GM21737 (cell line): ENCODE measurements around the gene MSH3.
A peak's percentile ranks its signal among the peaks of the same experiment; 100 is the strongest.
"Not testable (repeated sequence)": the region's sequence is repeated elsewhere in the genome, so short reads cannot be mapped to it uniquely, and the experiment has no call there.

Source experiments
- ATAC-seq: cut with Tn5 transposase; IDR thresholded peaks from one replicate; pipeline ENCODE4 v1.9.1; 2021; ENCODE audit warnings: mild to moderate bottlenecking, moderate library complexity; ENCODE audit not compliant: unreplicated experiment

Gene MSH3

DNA sequence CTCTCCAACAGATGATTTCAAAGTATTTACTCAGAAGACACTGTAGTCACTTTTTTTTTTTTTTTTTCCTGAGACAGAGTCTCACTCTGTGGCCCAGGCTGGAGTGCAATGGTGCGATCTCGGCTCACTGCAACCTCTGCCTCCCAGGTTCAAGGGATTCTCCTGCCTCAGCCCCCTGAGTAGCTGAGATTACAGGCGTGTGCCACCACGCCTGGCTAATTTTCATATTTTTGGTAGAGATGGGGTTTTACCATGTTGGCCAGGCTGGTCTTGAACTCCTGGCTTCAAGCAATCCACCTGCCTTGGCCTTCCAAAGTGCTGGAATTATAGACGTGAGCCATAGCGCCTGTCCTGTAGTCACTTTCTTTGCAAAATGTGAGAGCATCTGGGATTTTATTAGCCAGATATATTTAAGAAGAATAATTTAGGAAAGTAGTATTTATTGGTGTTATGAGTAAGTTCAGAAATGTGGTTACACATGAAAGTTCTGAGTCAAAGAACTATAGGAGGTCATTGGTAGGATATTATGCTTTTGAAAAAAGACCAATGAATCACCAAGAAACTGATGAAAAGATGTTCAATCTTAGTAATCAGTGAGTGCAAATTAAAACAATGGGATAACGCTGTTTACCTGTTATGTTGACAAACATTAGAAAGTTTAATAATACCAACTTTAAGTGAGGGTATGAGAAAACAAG is 135.0 kb downstream of the MSH3 start:
- not testable (repeated sequence) for ATAC-seq

GRCh38 chr5:80790698-80791097 is 136.2 kb downstream of the MSH3 start:
- ATAC-seq = no peak

DNA sequence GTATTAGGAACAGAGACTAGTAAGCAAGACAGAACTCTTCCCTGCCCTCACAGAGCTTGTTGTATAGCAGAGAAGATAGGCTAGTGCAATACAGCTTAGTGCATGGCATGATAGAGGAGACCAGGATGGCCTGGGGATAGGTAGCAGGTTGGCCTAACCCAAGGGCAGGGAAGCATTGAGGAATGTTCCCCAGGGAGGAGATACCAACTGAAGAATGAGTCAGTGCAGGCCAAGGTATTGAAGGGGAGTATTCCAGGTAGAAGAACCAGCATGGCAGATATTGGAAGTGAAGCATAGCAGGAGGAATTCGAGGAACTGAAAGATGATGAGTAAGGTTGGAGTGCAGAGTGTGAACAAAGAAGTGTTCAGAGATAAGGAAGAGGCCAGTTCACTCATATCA is 138.9 kb downstream of the MSH3 start:
- ATAC-seq = no peak

DNA sequence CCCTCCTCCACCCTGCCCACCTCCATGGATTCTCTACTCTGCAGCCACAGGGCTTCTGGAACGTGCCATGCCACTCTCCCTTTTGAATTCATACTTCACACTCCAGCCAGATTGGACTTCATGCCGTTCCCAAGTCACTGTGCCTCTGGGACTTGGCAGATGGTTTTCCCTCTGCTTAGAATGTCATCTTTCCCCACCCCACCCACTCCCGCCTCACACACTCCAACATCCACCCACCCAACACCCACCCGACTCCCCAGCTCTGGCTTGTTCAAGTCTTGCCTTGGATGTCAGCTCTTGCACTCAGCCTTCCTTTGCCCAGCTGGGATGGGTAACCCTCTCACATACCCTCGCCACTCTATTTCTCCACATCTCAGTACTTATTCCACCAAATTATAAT is 142.4 kb downstream of the MSH3 start:
- no peak for ATAC-seq

GRCh38 chr5:80797428-80798024 is 143.1 kb downstream of the MSH3 start:
- ATAC-seq = no peak

- no peak for ATAC-seq
Measured at GRCh38 chr5:80798166-80798565, 143.7 kb downstream of the MSH3 start.

DNA sequence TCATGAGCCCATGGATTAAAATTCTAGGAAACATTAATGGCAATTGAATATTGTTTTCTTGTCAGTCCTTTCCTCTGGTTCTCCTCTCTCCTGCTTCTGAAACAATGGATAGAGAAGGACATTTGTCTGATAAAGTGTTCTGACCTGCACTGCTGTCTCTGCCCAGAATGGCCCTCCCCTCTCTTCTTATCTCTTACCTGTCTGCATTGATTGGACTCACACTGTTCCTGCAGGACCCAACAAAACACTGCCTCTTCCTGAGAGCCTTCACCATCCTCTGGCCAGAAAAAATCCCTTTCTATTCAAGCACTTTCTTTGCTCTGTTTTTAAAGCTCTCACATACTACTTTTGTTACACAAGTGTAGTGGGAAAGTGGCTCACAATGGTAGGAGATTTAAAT is 144.2 kb downstream of the MSH3 start:
- no peak for ATAC-seq

GRCh38 chr5:80799041-80799440 is 144.6 kb downstream of the MSH3 start:
- ATAC-seq = no peak

- no peak for ATAC-seq
Measured at GRCh38 chr5:80799573-80799972, 145.1 kb downstream of the MSH3 start.

- ATAC-seq = no peak
Measured at GRCh38 chr5:80804332-80804731, 149.9 kb downstream of the MSH3 start.

DNA sequence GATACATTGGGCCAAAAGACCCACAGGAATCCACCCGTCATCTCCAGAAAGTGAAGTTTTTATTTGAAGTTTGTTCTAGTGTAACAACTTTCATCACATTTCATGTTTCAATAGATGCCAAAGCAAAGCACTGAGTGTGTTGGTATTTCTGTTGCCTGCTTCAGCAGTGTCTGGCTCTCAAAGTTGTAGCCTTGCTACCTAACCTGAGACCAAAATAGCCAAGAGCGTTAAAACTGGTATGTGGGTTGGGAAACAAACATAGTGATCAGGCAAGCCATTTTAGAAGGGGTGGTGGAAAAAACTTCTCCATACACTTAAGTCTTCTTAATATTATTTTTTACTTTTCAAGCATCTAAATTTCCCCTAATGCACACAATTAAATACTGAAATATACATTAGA is 150.6 kb downstream of the MSH3 start:
- ATAC-seq = no peak

GRCh38 chr5:80806929-80807328 is 152.5 kb downstream of the MSH3 start:
- no peak for ATAC-seq

DNA sequence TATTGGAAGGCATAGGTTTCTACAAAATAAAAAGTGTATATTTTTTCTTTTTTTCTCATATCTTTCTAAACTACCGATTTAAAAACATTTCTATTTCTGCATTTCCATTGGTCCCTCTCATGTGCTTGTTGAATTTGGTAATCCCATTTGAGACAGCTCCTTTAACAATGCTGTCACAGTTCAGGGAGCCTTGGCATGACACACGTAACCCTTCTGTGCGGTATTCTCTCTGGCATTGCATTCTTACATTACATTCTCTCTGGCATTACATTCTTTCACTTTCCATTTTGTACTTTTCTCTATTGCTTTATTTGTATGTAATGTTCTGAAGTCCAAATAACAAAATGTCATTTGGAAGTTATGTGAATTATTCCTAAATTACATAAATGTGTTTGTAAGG is 155.0 kb downstream of the MSH3 start:
- ATAC-seq = no peak

- ATAC-seq = no peak
Measured at GRCh38 chr5:80810425-80810824, 156.0 kb downstream of the MSH3 start.

GRCh38 chr5:80816590-80816989 is 162.1 kb downstream of the MSH3 start:
- ATAC-seq = no peak

DNA sequence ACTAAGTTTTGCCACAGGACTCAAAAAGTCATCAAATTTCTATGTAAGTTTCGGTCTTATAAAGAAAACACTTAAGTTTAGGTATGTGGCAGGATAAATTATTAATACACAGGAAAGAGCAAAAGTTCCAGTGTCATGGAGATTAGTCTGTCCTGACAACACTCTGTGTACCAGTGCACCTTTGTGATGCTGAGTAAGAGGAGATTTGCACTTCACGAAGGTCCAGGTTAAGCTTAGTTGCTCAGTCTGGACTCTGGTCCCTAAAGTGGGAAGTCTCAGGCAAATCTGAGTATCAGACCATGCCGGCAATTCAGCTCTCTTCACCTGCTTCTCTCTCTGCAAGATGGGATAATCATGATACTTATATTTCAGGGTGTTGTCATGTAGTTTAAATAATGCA is 166.2 kb downstream of the MSH3 start:
- ATAC-seq = no peak

DNA sequence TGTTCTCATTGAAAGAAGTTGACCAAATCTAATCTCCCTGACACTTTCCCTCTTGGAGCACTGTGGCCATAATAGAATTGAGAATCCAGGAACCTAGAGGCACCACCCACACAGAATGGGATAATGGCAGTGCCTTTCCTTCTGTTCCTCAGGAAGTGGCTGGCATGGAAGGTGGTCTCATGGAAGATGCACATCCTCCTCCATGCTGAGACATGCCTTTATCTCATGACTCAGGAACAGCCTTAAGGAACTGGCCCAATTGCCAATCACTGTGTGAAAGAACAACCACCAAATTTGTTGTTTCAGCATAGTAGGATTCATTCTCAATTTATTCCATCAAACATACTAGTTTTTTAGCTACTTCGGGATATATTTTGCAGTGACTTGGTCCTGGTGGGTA is 168.2 kb downstream of the MSH3 start:
- ATAC-seq = no peak

GRCh38 chr5:80824159-80824558 is 169.7 kb downstream of the MSH3 start:
- ATAC-seq = not testable (repeated sequence)

DNA sequence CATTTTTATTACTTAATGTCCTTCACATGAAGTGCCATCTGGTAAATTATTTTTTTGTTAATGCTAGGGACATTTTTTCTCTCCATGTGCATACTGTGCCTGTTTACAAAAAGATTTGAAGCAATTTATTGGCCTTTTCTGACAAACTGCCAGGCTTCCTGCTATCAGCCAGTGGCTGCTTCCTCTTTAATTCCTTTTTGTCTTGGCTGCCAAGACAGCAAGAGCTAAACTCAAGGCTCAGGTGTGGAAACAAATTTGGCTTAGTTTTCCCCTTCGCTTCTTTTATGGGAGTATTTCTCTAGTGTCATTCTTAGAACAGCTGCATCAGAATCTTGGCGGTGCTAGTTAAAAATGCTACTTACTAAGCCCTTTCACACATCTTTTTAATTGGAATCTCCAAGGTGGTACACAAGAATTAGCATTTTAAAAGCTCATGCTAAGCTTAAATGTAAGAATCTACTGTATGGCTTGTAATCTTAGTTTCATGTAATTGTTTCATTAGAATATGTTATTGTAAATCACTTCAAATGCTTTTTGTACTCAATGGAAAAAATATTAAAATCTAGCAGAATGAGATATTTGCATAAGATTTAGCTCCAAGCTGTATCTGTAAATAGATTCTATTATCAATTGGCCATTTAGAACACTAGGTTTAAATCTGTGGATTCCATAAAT is 171.5 kb downstream of the MSH3 start:
- no peak for ATAC-seq

DNA sequence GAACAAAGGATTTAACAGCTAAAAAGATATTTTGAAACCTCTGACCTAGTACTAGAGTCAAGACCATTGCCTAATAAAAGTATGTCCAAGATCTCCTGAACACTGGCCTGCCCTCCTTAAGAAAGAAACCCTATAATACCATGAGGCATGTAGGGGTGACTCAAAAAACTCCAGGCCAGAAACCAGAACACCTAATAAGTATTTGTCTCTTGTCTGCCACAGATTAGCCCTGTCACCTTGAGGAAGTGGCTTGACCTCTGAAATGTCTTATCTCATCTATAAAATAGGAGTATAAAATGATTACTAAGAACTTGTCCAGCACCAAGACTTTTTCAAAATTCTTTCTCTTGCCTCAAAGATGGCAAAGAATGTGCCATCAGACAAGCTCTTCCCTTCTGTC is 180.3 kb downstream of the MSH3 start:
- no peak for ATAC-seq

GRCh38 chr5:80835128-80835527 is 180.7 kb downstream of the MSH3 start:
- no peak for ATAC-seq

- peak; percentile 85 for ATAC-seq
Measured at GRCh38 chr5:80837679-80838078, 183.2 kb downstream of the MSH3 start.
